Parathyroid adenoma (tissue), 2 donors: ENCODE data around the gene PANX1.

Experiments
- H2AFZ ChIP-seq: fragments of 300-600 bp; sonication (generic); one replicate; pipeline ENCODE4 v1.7.0; 2017; ENCODE audit warnings: antibody characterized with exemption, mild to moderate bottlenecking
- H3K27ac ChIP-seq: fragments of 300-600 bp; sonication (generic); one replicate; pipeline ENCODE4 v1.7.0; 2017
- H3K27me3 ChIP-seq: fragments of 300-600 bp; sonication (generic); one replicate; pipeline ENCODE4 v1.7.0; 2017; ENCODE audit warnings: low read length; ENCODE audit not compliant: control insufficient read depth, insufficient read depth
- H3K36me3 ChIP-seq: fragments of 300-600 bp; sonication (generic); one replicate; pipeline ENCODE4 v1.7.0; 2017; ENCODE audit warnings: low read length; ENCODE audit not compliant: control insufficient read depth, insufficient read depth
- H3K4me1 ChIP-seq: fragments of 300-600 bp; sonication (generic); one replicate; pipeline ENCODE4 v1.7.0; 2017; ENCODE audit warnings: control low read depth
- H3K4me2 ChIP-seq: fragments of 300-600 bp; sonication (generic); one replicate; pipeline ENCODE4 v1.7.0; 2017; ENCODE audit warnings: low read length
- H3K4me3 ChIP-seq: fragments of 300-600 bp; sonication (generic); one replicate; pipeline ENCODE4 v1.7.0; 2017; ENCODE audit warnings: low read depth, low read length
- H3K79me2 ChIP-seq: fragments of 300-600 bp; sonication (generic); one replicate; pipeline ENCODE4 v1.7.0; 2017; ENCODE audit warnings: control low read depth
- H3K9ac ChIP-seq: fragments of 300-600 bp; sonication (generic); one replicate; pipeline ENCODE4 v1.7.0; 2017; ENCODE audit warnings: mild to moderate bottlenecking
- H3K9me3 ChIP-seq: fragments of 300-600 bp; sonication (generic); one replicate; pipeline ENCODE4 v1.7.0; 2017; ENCODE audit warnings: low read length; ENCODE audit not compliant: control insufficient read depth
- TF ChIP-seq, protein P1 (sequence below): fragments of 300-600 bp; sonication (generic); IDR thresholded peaks from one replicate; pipeline ENCODE4 v1.7.0; 2017; ENCODE audit warnings: antibody characterized with exemption, mild to moderate bottlenecking
- donor health status: primary hyperparathyroidism.

The PANX1 gene

DNA sequence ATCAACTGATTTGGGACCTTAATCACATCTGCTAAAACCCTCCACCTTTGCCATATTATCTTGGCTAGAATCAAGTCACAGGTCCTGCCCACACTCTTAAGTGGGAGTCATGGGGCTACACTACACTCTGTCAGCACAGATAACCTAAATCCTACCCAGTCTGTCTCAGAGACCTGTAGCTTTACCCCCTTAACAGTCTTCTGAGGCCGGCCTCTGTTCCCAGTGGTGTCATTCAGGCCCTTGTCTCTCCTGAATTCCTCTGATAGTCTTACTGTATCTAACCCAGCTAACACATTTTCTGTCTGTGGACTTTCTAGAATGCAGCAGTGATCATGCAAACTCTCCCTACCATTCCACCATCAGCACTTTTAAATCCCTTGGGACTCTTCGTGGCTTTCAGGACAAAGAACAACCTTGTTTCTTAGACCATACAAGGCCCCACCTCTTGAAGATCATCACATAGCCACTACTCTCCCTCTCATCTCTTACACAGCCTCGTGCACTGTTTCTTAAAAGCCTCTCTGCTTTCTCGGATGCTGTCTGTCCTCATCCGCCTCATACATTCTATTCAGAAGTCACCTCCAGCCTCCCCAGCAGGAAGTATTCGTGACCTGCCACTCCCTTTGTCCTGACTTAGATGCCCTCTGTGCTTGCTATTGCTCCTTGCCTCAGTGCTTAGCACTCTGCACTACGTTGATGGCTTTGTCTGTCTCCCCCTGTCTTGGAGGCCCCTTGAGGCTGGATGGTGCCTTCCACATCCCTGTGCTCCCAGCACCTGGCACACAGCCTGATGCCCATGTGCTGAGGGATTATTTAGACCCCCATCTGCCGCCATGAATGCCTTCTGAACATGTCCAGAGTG lies 57.9 kb downstream of the PANX1 start:
- no peak overlapping the region for H3K4me2 ChIP-seq
- no peaks in the 10 kb centered on the region for H3K9me3 ChIP-seq
- no peak overlapping the region for H3K4me3 ChIP-seq
- H3K36me3 ChIP-seq = no peaks in the 10 kb centered on the region
- H2AFZ ChIP-seq = no peak overlapping the region
- no peaks in the 10 kb centered on the region for H3K4me1 ChIP-seq
- H3K79me2 ChIP-seq = no peaks in the 10 kb centered on the region
- H3K27me3 ChIP-seq = no peaks in the 10 kb centered on the region
- TF ChIP-seq, protein P1, sequence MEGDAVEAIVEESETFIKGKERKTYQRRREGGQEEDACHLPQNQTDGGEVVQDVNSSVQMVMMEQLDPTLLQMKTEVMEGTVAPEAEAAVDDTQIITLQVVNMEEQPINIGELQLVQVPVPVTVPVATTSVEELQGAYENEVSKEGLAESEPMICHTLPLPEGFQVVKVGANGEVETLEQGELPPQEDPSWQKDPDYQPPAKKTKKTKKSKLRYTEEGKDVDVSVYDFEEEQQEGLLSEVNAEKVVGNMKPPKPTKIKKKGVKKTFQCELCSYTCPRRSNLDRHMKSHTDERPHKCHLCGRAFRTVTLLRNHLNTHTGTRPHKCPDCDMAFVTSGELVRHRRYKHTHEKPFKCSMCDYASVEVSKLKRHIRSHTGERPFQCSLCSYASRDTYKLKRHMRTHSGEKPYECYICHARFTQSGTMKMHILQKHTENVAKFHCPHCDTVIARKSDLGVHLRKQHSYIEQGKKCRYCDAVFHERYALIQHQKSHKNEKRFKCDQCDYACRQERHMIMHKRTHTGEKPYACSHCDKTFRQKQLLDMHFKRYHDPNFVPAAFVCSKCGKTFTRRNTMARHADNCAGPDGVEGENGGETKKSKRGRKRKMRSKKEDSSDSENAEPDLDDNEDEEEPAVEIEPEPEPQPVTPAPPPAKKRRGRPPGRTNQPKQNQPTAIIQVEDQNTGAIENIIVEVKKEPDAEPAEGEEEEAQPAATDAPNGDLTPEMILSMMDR = no peak
- H3K27ac ChIP-seq = no peak overlapping the region
- H3K9ac ChIP-seq = no peak overlapping the region

DNA sequence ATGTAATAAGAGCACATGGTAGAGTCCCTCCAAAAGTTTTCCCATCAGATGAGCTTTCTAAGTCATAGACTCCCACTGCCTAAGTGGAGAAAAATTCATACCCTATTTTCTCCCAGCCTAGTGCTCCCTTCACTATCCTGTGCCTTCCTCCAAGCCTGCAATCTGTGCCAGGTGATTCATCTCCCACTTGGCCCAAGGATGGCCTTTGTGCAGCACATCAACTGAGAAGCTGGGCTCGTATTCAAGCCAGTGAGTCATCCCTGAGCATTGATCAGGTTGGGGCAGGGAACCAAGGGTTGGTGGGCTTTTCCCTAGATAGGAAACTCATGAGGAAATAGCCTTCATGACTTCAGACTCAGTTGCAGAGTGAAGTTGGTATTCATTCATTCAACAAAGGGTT lies 64.6 kb downstream of the PANX1 start:
- Histone ChIP-seq H3K79me2 (no peaks in the 10 kb centered on the region), H3K4me2 (no peak overlapping the region), H3K4me3 (no peak overlapping the region), H3K36me3 (no peaks in the 10 kb centered on the region), H3K4me1 (no peaks in the 10 kb centered on the region), H2AFZ (no peak overlapping the region), H3K9me3 (no peaks in the 10 kb centered on the region), H3K27ac (no peak overlapping the region), H3K27me3 (no peaks in the 10 kb centered on the region), H3K9ac (no peak overlapping the region)
- TF ChIP-seq, protein P1 = no peak

DNA sequence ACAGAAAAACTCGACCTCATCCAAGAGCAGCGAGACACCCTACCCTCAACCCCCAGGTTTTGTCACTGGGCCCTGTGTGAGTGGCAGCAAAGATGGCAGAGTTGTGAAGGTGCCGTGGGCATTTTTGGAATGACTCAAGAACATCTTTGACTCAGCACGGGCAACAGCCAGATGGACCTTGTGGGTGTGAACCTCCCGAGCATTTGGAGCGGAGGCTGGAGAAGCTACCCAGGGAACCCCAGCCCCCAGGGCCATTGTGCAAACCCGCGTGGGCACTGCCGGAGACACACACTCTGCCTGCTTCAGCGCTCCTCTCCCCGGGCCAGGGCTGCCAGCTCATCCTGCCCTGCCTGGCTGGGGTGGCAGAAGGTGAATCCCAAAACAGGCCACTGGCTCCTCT lies 66.1 kb downstream of the PANX1 start:
- H3K4me3 ChIP-seq = no peak overlapping the region
- H3K9me3 ChIP-seq = no peaks in the 10 kb centered on the region
- TF ChIP-seq, protein P1 = no peak

DNA sequence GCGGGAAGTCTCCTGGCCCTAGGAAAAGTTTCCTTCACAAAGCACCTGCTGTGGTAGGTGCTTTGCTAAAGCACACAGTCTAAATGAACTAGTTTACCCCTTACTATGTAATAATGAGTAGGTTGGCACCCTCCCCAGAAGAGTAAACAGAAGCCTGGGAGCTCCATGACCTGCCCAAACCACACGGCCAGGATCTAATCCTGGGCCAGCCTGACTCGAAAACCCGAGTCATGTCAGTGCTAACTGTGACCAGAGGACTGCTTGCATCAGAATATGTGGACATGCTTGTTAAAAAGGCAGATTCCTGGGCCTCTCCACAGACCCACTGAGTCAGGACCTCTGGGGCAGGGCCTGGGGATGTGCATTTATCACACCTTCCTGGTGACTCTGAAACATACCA lies 67.7 kb downstream of the PANX1 start:
- Histone ChIP-seq H3K36me3 (no peaks in the 10 kb centered on the region), H3K9ac (no peak overlapping the region), H3K4me3 (no peak overlapping the region), H3K27ac (no peak overlapping the region), H3K4me1 (no peaks in the 10 kb centered on the region), H3K9me3 (no peaks in the 10 kb centered on the region), H2AFZ (no peak overlapping the region), H3K27me3 (no peaks in the 10 kb centered on the region), H3K4me2 (no peak overlapping the region), H3K79me2 (no peaks in the 10 kb centered on the region)
- TF ChIP-seq, protein P1 = no peak

More for the DNA sequence above, 66.1 kb downstream of the PANX1 start:
- Histone ChIP-seq H3K9ac (no peak overlapping the region), H3K27ac (no peak overlapping the region), H2AFZ (no peak overlapping the region), H3K79me2 (no peaks in the 10 kb centered on the region), H3K4me2 (no peak overlapping the region), H3K4me1 (no peaks in the 10 kb centered on the region), H3K27me3 (no peaks in the 10 kb centered on the region), H3K36me3 (no peaks in the 10 kb centered on the region)

DNA sequence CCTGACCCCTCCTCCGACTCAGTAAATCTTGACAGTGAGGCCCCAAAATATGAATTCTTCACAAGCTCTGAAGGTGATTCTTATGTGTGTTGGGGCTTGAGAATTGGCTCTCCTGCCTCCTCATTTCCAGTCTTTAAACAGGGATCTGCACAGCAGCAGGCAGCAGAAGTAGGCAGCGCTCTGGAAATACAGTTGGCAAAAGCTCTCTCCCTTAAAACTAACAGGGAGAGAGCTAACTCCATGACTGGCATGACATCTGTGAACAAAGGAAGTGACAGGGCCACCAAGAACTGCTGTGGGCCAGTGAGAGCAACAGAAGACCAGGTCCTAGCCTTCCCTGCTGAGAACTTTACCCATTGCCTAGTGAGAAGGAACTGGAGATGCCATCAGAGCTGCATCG lies 70.1 kb downstream of the PANX1 start:
- no peaks in the 10 kb centered on the region for H3K9me3 ChIP-seq
- H3K27ac ChIP-seq = no peak overlapping the region
- no peak overlapping the region for H3K9ac ChIP-seq
- no peaks in the 10 kb centered on the region for H3K79me2 ChIP-seq
- no peak overlapping the region for H3K4me2 ChIP-seq
- H2AFZ ChIP-seq = no peak overlapping the region
- no peaks in the 10 kb centered on the region for H3K4me1 ChIP-seq
- no peak overlapping the region for H3K4me3 ChIP-seq
- H3K36me3 ChIP-seq = no peaks in the 10 kb centered on the region
- no peaks in the 10 kb centered on the region for H3K27me3 ChIP-seq
- TF ChIP-seq, protein P1 = no peak
